H7 (cell line): ENCODE measurements around the gene TMEM130. TPM values are rescaled to one million over a fixed set of nuclear protein-coding genes. Genes with fewer than 3 reads are reported as not detected.

Source experiments
- DNase-seq: peaks from one replicate; pipeline ENCODE4 v3.0.0; 2012
- H3K27me3 ChIP-seq: 2 replicates; pipeline ENCODE4 v1.6.0; 2011; ENCODE audit warnings: mild to moderate bottlenecking, low read length; ENCODE audit not compliant: control insufficient read depth, insufficient read depth
- H3K36me3 ChIP-seq: replicated peaks from 2 replicates; pipeline ENCODE4 v1.5.1; 2011; ENCODE audit warnings: low read length; ENCODE audit not compliant: control insufficient read depth, insufficient read depth
- H3K4me3 ChIP-seq: 2 replicates; pipeline ENCODE4 v1.5.1; 2011; ENCODE audit warnings: low read depth, mild to moderate bottlenecking, control low read depth, low read length, moderate library complexity; ENCODE audit not compliant: insufficient read depth
- total RNA-seq: library from RNA; depleted of rRNA; stranded (reverse); fragments of >200 nt; shearing (Covaris generic); gene quantifications from 2 replicates; pipeline ENCODE4 v1.2.3, GENCODE V29; 2014; rRNA removed

Gene TMEM130, protein sequence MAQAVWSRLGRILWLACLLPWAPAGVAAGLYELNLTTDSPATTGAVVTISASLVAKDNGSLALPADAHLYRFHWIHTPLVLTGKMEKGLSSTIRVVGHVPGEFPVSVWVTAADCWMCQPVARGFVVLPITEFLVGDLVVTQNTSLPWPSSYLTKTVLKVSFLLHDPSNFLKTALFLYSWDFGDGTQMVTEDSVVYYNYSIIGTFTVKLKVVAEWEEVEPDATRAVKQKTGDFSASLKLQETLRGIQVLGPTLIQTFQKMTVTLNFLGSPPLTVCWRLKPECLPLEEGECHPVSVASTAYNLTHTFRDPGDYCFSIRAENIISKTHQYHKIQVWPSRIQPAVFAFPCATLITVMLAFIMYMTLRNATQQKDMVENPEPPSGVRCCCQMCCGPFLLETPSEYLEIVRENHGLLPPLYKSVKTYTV
- 0.24 and 0.37 TPM in 2 replicates for total RNA-seq

GRCh38 chr7:98869597-98870120 lies at the start of gene TMEM130:
Gene TMEM130 (minus strand): TSS chr7:98870014. CDS start chr7:98869861, 153 bp downstream.
- Histone ChIP-seq H3K4me3 (peak within 1 kb of the TSS; percentile 58), H3K27me3 (peaks cover 34% of the 10 kb centered on the region), H3K36me3 (no peaks in the 10 kb centered on the region)
- peak; percentile 83 for DNase-seq

DNA sequence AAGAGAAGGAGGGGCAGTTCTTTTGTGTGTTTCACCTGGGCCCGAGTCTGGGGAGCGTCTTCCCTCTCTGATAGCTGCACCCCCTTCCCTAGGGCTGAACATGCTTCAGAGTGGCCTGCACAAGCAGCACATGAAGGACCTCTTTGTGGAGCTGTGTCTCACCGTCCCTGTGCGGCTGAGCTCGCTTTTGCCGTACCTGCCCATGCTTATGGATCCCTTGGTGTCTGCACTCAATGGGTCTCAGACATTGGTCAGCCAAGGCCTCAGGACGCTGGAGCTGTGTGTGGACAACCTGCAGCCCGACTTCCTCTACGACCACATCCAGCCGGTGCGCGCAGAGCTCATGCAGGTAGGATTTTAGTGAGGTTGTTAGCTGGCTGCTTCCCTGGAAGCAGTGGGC lies 47.5 kb upstream of the TMEM130 start:
- no peak overlapping the region for H3K4me3 ChIP-seq
- no peak for DNase-seq
- peaks cover 32% of the 10 kb centered on the region for H3K36me3 ChIP-seq
- no peaks in the 10 kb centered on the region for H3K27me3 ChIP-seq

GRCh38 chr7:98913612-98914011 lies 43.8 kb upstream of the TMEM130 start:
- Histone ChIP-seq H3K36me3 (peaks cover 40% of the 10 kb centered on the region), H3K27me3 (no peaks in the 10 kb centered on the region), H3K4me3 (no peak overlapping the region)
- no peak for DNase-seq

DNA sequence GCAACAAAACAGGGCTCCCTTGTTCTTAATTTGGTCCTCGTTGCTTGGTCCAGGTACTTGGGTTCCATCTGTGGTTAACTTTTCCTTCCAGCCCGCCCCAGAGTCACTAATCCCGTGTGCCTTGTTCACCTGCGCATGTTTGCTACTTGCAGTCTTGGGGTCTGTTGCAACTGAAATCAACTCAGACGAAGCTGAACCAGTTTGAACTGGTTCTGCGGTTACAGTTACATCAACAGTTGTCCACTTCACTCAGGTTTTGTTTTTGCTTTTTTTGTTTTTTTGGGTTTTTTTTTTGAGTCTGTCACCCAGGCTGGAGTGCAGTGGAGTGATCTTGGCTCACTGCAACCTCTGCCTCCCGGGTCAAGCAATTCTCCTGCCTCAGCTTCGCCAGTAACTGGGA lies 43.2 kb upstream of the TMEM130 start:
- no peak for DNase-seq
- Histone ChIP-seq H3K4me3 (no peak overlapping the region), H3K27me3 (no peaks in the 10 kb centered on the region), H3K36me3 (peaks cover 44% of the 10 kb centered on the region)

GRCh38 chr7:98911916-98912315 lies 42.1 kb upstream of the TMEM130 start:
- H3K27me3 ChIP-seq, result no peaks in the 10 kb centered on the region
- no peak overlapping the region for H3K4me3 ChIP-seq
- peaks cover 40% of the 10 kb centered on the region for H3K36me3 ChIP-seq
- no peak for DNase-seq

DNA sequence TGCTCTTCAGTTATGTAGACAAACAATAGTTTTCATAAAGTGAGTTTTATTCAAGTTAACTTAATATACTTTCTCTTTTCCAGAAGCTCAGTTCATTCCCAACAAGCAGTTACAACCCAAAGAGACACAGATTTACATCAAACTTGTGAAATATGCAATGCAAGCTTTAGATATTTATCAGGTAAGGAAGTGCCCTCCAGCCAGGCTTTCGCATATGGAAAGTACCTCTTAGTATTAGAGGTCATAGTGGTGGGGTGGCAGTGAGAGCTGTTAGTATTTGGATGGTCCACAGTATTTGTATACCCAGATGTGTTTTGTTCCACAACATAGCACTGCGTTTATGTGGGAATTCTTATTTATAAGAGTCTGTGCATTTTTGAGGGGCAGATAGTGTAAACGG lies 40.6 kb upstream of the TMEM130 start:
- H3K4me3 ChIP-seq, result no peak overlapping the region
- DNase-seq, result no peak
- no peaks in the 10 kb centered on the region for H3K27me3 ChIP-seq
- H3K36me3 ChIP-seq, result peaks cover 41% of the 10 kb centered on the region

GRCh38 chr7:98909487-98909886 lies 39.7 kb upstream of the TMEM130 start:
- DNase-seq, result no peak
- peaks cover 49% of the 10 kb centered on the region for H3K36me3 ChIP-seq
- no peaks in the 10 kb centered on the region for H3K27me3 ChIP-seq
- no peak overlapping the region for H3K4me3 ChIP-seq

DNA sequence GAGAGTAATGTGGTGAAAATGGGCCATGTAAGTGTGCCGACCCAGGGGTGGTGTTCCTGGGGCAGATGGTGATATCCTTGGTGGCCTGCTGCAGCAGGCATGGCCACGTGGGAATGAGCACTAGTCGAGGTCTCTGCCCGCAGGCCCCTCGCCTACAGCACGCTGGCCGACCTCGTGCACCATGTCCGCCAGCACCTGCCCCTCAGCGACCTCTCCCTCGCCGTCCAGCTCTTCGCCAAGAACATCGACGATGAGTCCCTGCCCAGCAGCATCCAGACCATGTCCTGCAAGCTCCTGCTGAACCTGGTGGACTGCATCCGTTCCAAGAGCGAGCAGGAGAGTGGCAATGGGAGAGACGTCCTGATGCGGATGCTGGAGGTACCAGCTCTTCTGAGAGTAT lies 38.8 kb upstream of the TMEM130 start:
- no peak for DNase-seq
- no peaks in the 10 kb centered on the region for H3K27me3 ChIP-seq
- peaks cover 51% of the 10 kb centered on the region for H3K36me3 ChIP-seq

DNA sequence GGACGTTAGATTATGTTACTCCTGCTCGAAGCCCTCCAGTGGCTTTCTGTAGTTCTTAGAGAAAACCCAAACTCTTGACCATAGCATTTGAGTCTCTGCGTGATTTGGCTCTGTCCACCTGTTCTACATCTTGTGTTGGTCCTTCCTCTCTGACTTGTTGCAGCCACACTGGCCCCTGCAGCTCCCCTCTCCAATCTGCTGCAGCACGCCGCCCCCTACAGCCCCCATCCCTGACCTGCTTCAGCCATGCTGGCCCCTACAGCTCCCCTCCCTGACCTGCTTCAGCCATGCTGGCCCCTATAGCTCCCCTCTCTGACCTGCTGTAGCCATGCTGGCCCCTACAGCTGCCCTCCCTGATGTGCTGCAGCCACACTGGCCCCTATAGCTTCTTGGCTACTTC lies 37.8 kb upstream of the TMEM130 start:
- peak; percentile 43 for DNase-seq
- H3K4me3 ChIP-seq, result no peak overlapping the region
- H3K27me3 ChIP-seq, result no peaks in the 10 kb centered on the region
- H3K36me3 ChIP-seq, result peaks cover 51% of the 10 kb centered on the region

More for the DNA sequence above, 38.8 kb upstream of the TMEM130 start:
- no peak overlapping the region for H3K4me3 ChIP-seq

DNA sequence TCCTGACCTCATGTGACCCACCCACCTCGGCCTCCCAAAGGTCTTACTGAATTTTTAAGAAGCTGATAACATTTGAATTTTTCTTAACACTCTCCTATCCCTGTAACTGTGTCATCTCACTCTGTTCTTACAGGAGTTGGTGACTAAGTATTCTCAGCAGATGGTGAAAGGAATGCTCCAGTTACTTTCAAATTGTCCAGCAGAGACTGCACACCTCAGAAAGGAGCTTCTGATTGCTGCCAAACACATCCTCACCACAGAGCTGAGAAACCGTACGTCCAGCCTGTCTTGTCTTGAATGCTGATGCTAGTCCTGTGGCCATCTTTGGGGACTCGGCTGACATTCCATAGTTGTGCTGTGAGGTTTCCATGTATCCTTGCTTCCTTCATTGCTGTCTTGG lies 33.4 kb upstream of the TMEM130 start:
- DNase-seq, result no peak
- H3K4me3 ChIP-seq, result no peak overlapping the region
- peaks cover 48% of the 10 kb centered on the region for H3K36me3 ChIP-seq
- no peaks in the 10 kb centered on the region for H3K27me3 ChIP-seq

DNA sequence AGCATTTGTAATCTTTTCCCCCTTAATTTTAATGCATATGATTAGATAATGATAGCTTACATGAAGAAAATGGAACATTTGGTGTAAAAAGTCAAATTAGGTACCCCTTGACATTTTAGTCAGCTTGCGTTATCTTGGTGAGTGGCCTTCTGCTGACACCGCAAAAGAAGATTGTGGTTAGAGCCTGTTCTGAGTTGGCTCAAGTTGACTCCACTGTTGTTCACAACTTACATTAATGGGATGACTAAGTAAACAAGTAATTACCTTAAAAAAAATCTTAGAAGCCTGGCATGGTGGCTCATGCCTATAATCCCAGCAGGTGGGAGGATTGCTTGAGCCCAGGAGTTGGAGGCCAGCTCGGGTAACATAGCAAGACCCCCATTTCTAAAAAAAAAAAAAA lies 32.7 kb upstream of the TMEM130 start:
- Histone ChIP-seq H3K4me3 (no peak overlapping the region), H3K36me3 (peaks cover 50% of the 10 kb centered on the region), H3K27me3 (no peaks in the 10 kb centered on the region)
- no peak for DNase-seq

- no peak for DNase-seq
- Histone ChIP-seq H3K4me3 (no peak overlapping the region), H3K36me3 (peaks cover 45% of the 10 kb centered on the region), H3K27me3 (no peaks in the 10 kb centered on the region)
Observed at GRCh38 chr7:98900815-98901214, 31.0 kb upstream of the TMEM130 start.

DNA sequence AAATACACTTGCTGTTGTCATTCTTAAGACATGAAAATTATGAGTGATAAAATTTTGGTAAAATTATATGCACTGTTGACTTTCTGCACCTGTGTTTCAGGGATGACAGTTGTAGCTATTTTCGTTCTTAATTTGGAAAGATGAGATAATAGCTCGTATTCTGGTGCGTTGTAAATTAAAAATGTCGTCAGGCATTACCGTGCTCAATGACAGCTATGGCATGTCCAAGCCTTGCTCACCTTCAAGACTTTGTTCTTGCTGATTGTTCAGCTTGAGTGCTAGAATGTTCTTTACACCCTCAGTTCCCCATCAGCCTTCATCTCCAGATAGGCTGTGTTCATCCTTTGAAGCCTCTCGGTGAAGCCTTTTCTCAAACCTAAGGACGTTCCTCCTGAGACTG lies 30.0 kb upstream of the TMEM130 start:
- Histone ChIP-seq H3K36me3 (peaks cover 36% of the 10 kb centered on the region), H3K27me3 (no peaks in the 10 kb centered on the region), H3K4me3 (no peak overlapping the region)
- DNase-seq, result no peak

DNA sequence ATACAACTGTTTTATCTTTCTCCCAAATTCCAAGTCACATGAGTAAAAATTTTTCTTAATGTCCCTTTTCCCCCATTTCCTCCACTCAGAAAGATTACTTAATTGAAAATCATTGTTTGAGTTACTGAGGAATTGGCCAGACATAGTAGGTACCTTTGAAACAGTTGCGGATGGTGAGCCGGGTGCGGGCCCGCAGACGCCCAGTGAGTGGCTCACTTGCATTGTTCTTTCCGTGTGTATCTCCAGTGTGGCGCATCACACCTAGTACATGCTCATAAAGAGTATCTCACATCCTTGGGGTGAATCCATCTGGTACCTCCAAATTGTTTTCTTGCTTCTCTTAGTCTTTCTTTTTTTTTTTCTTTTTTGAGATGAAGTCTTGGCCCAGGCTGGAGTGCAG lies 22.8 kb upstream of the TMEM130 start:
- no peaks in the 10 kb centered on the region for H3K27me3 ChIP-seq
- no peak overlapping the region for H3K4me3 ChIP-seq
- H3K36me3 ChIP-seq, result peaks cover 20% of the 10 kb centered on the region
- DNase-seq, result no peak

GRCh38 chr7:98887038-98887437 lies 17.2 kb upstream of the TMEM130 start:
- DNase-seq, result no peak
- no peak overlapping the region for H3K4me3 ChIP-seq
- H3K36me3 ChIP-seq, result peaks cover 20% of the 10 kb centered on the region
- H3K27me3 ChIP-seq, result no peaks in the 10 kb centered on the region
